Hematopoietic multipotent progenitor cell treated with erythropoietin and hydrocortisone succinate and interleukin-3 and kit ligand, for 4 days (in vitro differentiated cells): ENCODE data around the gene LRRK1.

ENCODE experiments used
- DNase-seq: peaks from one replicate; pipeline ENCODE4 v3.0.0-alpha.2; 2015

Gene LRRK1

GRCh38 chr15:101100593-101101442 lies 181.7 kb downstream of the LRRK1 start:
- DNase-seq: no peak

DNA sequence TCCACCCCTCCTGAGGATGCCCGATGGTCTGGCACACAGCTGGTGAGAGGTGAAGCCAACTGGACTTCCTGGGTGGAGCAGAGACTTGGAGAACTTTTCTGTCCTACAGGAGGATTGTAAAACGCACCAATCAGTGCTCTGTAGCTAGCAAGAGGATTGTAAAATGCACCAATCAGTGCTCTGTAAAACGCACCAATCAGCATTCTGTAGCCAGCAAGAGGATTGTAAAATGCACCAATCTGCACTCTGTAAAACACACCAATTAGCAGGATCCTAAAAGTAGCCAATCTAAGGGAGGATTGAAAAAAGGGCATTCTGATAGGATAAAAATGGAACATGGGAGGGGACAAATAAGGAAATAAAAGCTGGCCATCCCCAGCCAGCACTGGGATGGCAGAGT lies 182.5 kb downstream of the LRRK1 start:
- no peak for DNase-seq

DNA sequence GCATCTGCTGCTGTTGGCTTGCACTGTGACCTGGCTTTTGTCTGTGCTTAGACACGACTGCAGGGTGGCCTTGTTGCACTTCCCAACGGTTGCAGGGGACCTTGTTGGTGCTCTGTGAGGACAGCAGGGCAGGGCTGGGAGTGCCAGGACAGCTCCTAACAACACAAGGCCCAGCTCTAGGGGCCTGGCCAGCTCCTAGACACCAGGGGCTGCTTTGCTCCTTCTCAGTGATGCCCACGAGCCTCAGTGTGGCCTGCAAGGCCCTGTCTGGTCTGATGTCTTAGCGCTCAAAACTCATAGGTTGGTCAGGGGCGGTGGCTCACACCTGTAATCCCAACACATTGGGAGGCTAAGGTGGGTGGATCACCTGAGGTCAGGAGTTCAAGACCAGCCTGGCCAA lies 183.6 kb downstream of the LRRK1 start:
- DNase-seq: no peak

DNA sequence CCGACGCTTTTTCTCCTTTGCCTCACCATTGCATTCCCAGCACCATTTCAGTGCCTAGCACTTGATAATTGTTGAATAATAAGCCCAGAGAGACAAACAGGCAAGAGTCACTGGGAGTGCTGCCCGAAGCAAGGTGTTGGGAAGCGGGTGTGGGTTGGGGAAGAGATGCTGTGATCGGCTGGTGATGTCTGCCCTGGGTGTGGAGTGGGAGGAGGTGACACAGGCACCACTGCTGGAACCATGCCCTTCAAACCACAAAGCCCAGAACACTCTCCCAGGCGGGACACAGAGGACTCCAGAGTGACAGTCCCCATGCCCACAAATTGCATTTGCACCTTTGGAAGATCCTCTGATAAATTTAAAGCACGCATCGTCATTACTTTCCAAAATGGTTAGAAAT lies 184.4 kb downstream of the LRRK1 start:
- peak; percentile 51 for DNase-seq

DNA sequence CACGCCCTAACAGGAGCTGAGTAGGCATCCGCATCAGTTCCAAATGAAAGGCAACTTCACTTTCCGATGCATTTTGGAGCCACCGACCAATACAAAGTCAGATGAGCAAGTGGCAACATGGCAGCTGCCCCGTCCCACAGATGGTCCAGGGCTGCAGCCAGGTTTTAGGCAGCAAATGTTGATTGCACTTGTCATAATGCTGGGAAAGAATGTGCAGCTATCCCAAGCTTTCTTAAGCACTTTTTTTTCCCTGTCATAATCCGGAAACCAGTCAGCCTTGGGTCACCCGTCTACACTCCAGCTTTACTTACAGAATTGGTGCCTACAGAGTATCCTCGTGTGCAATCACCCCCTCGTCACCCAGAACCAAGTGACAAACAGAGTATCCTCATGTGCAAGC lies 185.0 kb downstream of the LRRK1 start:
- DNase-seq: no peak

DNA sequence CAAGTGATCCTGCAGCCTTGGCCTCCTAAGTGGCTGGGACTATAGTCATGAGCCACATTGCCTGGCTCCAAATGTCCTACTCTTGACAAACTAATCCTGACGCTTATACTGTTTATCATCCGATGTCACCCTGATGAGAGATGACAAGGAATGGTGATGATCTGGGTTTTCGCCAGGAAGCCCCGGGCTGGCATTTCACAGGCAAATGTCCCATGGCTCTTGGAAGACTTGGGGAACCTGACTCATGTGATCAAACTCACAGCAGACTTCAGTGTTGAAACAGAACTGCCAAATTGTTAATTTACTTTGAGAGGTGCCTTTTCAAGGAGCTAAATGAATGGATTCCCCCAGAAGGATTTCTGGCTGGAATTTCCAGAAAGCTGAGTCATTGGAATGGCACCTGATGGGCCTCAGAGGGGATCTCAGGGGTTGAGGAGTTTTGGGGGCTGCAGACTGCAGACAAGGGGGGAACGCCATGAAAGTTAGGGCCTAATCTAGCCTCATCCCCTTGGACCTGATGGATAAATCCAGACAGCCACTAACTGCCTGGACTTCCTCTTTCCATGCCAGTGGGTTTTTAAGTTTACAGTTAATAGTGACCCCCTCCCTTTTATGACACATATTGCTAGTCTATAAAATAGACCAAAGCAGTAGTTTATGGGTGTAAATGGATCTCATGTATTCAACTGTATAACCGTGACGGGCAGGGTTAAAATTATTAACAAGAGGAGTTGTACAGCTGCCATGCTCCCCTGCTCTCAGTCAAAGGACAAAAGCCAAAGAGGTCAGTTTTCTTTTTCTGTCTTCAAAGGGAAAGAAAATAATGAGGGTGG lies 186.1 kb downstream of the LRRK1 start:
- no peak for DNase-seq

GRCh38 chr15:101107101-101107500 lies 187.9 kb downstream of the LRRK1 start:
- no peak for DNase-seq

DNA sequence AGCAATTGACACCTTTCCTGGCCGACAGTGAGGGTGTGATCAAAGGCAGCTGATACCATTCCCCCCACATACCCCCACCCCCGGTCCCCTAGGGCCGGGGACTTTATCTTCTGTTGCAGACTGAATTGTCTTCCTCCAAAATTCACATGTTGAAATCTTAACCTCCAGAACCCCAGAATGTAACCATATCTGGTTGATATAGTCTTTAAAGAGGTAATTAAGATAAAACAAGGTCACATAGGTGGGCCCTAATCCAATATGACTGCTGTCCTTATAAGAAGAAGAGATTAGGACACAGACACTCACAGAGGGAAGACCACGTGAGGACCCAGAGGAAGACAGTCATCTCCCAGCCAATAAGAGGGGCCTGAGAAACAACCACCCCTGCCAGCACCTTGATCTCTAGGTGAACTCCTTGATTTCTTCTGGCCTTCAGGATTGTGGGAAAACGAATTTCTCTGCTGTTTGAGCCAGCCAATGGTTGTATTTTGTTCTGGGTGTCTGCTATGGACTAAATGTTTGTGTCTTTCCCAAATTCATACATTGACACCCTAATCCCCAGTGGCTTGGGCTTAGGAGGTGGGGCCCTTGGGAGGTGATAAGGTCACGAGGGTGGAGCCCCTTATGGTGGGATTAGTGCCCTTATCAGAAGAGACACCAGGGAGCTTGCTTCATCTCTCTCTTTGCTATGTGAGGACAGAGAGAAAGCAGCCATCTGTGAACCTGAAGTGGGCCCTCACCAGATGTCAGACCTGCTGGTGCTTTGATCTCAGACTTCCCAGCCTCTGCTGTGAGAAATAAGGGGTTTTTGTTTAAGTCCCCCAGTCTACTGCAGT lies 188.7 kb downstream of the LRRK1 start:
- DNase-seq: peak; percentile 58

DNA sequence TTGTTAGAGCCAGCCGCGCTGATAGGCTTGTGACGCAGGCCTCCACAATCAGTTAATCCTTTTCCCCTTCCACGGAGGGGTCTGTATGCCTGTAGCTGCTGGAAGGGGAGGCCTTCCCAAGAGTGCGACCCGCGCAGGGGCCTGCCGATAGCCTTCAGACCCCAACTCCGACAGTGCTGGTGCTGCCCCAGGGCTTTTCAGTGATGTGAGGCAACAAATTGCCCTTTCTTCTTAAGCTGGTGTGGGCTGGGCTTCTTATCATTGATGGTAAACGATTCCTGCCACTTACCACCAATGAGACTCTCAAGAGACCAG lies 189.3 kb downstream of the LRRK1 start:
- no peak for DNase-seq

GRCh38 chr15:101108791-101109190 lies 189.6 kb downstream of the LRRK1 start:
- DNase-seq: no peak

- no peak for DNase-seq
Observed at GRCh38 chr15:101110681-101111569, 191.8 kb downstream of the LRRK1 start.

DNA sequence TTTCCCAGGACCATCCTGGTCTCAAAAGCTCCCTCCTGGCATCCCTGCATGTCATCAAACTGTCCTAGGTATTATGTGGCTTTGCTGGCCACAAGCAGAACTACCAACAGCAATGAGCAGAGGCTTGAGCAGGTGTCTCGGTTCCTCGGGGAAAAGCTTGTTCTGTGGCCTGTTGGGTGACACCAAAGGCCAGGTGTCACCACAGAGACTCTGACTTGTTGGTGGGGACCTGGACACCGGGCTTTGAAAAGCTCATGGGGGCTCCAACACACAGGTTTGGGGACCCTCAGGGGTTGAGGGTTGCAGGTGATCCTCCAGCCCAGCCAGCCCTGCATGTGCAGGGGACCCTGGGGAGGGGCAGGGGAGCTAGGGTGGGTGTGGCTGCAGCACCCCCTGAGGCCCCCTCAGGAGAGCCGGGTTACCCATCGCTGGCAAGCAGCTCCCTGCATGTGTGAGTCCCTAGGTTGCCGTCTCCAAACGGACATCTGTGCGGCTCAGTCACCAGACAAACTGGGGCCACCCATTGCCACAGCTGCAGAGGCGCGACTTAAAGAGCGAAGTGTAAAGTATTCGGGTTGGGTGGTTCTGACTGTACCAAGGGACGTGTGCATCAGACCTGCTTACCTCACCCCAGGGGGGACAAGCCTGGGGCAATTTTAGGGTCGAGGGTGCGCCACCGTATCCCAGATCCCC lies 192.6 kb downstream of the LRRK1 start:
- no peak for DNase-seq

DNA sequence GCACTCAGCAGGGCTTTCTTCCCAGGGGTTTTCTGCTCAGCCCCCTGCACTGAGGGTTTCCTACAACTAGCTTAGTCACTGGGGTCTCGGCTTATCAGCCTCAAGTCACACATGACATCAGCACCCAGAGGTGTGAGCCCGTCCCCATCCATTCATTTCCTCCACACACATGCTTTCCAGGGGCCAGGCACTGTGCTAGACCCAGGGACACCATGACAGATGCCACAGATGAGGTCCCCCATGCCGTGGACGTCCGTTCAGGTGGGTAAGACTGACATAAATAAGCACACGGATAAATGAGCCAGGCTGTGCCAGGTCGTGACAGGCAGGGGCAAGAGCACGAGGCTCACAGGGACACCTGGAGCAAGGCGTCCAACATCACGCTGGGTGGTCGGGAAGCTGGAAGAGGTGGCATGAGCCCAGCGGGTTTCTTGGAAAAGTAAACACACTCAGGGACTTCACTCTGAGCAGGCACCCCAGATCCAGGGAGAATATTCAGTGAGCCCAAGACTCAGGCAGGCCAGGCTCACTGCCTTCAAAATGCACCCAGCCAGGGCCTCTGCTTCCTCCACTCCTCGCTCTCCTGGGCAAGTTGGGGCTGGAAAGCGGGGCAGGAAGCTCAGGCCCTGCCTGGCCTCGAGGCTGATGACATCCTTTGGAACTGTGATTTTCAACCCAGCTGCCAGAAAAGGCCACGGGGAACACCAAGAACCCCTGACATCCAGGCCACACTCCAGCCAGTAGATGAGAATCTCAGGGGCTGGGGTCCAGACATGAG lies 193.4 kb downstream of the LRRK1 start:
- no peak for DNase-seq

DNA sequence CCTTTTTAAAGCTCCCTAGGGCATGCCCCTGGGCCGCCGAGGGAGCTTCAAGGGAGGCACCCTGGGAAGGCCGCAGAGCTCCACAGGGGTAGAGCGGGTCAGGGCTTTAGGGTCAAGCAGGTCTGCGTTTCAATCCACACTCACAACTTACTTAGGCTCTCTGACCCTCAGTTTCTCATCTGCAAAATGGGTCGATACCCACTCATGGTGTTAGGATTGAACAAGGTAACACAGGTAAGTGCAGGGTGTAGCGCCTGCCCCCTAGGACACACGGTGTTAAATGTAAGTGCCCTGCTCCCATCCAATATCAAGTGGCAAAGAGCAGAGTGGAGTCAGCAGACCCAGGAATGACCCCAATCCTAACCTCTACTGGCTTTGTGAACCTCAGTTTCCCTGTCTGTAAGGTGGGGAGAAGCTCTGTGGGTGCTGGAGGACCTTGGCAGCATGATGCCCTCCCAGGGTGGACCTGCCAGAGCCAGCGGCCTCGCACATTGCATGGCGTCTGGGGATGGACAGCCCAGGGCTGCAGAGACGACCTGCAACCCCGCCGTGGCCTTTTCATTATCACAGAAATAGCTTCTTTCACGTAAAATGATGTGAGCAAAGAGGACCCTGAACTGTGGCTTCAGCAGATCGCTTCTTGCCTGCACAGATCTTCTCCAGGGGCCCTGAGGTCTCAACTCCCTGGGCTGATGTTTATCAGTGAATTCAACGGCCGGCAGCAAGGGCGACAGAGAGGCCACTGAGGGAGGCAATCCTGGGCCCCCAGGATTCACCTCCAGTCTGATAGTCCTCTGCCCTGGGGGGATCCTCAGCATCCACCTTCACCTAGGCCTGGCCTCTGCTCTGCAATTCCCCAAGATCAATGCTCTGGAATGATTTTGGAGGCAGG lies 194.2 kb downstream of the LRRK1 start:
- peak; percentile 74 for DNase-seq

DNA sequence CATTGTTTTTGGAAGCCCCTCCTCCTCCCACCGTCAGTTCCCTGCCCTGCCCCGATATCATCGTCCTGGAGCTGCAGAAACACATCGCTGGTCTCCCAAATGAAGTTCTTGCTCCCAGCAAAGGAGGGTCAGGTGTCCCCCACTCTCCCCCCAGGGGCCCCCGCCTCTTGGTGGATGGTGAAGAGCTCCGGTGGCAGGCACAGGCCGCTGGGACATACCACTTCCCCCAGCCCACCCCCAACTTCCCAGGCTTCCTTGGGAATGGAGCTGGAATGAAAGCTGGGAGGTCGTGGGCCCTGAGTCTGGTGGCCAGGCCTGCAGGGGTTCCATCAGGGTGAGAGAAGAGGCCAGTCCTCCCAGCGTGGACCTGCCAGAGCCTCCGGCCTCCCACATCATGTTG lies 195.0 kb downstream of the LRRK1 start:
- no peak for DNase-seq

DNA sequence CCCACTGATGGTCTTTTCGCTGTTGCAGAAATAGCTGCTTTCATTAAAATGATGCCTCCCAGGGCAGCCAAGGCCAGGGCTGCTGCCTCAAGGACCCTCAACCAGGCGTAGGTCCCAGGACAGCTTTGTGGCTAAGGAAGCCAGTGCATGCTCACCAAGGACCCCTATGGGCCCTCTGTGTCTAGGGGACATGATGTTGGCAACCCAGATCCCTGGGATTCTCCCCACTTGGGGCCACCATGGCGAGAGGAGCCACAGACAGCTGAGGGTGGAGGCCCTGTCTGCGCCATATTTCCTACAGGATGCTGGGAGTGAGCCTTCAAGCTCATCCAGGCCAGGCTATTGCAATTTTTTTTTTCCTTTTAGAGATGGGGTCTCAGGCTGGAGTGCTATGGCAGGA lies 195.5 kb downstream of the LRRK1 start:
- DNase-seq: no peak

DNA sequence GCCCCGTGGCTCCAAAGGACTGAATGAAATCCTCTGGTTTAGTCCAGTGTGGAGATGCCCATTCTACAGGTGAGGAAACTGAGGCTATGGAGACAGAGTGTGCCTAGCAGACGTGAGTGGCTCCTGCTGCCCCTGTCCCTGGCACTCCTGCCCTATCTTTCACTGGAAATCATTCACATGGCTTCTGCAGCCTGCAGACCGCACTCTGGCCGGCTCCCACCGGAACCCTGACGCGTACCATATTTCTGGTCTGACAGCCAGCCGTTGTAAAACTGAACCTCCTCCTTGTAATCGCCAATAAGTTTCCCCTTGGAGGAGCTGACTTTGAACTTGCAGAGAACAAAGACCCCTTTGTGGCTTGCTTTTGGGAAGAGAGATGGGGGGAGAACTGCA lies 196.2 kb downstream of the LRRK1 start:
- DNase-seq: peak; percentile 59

- DNase-seq: peak; percentile 72
Observed at GRCh38 chr15:101115786-101116680, 196.9 kb downstream of the LRRK1 start.

DNA sequence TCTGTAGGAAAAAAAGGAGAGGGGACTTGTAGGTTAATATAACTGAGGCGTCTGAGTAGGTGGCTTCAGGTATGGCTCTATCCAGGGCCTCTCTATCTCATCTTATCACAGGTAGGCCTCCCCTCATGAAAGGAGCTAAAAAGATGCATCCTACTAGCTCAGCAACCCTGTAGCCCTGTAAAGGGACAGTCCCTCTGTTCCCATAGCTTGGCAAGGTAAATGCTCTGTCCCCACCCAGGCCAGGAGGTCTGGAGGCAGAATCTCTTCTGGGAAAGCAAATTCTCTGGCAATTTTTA lies 197.5 kb downstream of the LRRK1 start:
- no peak for DNase-seq
